Neural progenitor cell (in vitro differentiated cells): ENCODE measurements around the gene UBE2U.

ENCODE experiments used
- EZH2 ChIP-seq: fragments of 200-600 bp; sonication (generic); IDR thresholded peaks from 2 replicates; pipeline ENCODE4 v1.6.1; 2017; ENCODE audit warnings: antibody characterized with exemption, mild to moderate bottlenecking, moderate library complexity
- EZH2phosphoT487 ChIP-seq: fragments of 200-600 bp; sonication (generic); IDR thresholded peaks from 2 replicates; pipeline ENCODE4 v1.6.1; 2017; ENCODE audit warnings: antibody characterized with exemption
- TF ChIP-seq, protein P1 (sequence below): fragments of 200-600 bp; sonication (generic); IDR thresholded peaks from 2 replicates; pipeline ENCODE4 v1.5.1; 2017; ENCODE audit warnings: antibody characterized with exemption, mild to moderate bottlenecking

DNA sequence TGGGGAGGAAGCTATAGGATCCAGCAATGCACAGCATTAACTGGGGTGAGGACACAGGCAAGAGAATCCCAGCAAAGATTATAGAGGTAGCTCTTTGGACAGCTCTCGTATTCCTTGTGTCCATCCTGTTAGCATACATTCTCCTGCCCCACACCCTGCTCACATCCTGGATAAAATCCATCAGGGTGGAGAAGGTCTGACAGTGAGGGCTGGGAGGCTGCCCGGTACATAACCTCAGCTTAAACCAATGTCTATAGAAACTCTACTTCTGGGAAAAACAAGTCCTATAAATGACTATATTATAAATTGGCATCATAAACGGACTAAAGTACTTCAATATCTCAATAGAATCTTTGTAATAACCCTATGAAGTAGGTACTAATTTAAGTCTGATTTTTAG, 36.8 kb upstream of the UBE2U start:
- TF ChIP-seq, protein P1, sequence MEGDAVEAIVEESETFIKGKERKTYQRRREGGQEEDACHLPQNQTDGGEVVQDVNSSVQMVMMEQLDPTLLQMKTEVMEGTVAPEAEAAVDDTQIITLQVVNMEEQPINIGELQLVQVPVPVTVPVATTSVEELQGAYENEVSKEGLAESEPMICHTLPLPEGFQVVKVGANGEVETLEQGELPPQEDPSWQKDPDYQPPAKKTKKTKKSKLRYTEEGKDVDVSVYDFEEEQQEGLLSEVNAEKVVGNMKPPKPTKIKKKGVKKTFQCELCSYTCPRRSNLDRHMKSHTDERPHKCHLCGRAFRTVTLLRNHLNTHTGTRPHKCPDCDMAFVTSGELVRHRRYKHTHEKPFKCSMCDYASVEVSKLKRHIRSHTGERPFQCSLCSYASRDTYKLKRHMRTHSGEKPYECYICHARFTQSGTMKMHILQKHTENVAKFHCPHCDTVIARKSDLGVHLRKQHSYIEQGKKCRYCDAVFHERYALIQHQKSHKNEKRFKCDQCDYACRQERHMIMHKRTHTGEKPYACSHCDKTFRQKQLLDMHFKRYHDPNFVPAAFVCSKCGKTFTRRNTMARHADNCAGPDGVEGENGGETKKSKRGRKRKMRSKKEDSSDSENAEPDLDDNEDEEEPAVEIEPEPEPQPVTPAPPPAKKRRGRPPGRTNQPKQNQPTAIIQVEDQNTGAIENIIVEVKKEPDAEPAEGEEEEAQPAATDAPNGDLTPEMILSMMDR: no peak
- TF ChIP-seq EZH2 (no peak), EZH2phosphoT487 (no peak)
